GM10847 (cell line): ENCODE results near the gene MYO7A.

ENCODE experiments used
- POLR2A ChIP-seq: IDR thresholded peaks from 2 replicates; pipeline ENCODE4 v1.6.1; 2011; ENCODE audit not compliant: insufficient read length; ENCODE audit errors: extremely low read depth

Gene MYO7A

GRCh38 chr11:77127920-77128691 lies at the start of gene MYO7A:
TSS of gene MYO7A (plus strand) at chr11:77128246. CDS start at chr11:77130635, 2,389 bp downstream.
- no peak for TF ChIP-seq POLR2A

GRCh38 chr11:77079666-77080065 lies 48.4 kb upstream of the MYO7A start:
- no peak for TF ChIP-seq POLR2A

GRCh38 chr11:77080643-77081210 lies 47.3 kb upstream of the MYO7A start:
- TF ChIP-seq POLR2A, result no peak

DNA sequence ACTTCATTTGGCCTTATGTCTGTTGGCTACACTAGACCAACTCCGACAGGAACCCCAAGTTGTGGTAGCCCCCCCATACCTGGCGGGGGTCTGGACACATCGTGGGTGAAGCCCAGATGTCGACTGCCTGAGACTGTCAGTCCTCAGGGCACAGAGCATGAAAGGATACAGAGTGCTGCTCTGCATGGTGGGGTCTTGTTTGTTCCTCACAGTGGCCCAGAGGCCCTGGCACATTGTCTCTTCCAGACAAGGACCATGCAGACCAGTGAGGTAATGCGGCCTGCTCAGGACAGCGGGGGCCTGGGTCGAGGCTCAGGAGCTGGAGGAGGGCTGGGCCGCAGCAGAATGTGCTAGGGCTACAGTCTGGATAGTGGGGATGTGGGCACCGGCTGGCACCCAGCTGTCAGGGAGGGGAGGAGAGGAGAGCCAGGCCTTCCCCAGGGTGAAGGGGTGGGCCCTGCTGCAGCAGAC lies 46.6 kb upstream of the MYO7A start:
- TF ChIP-seq POLR2A, result no peak

GRCh38 chr11:77081976-77082836 lies 45.8 kb upstream of the MYO7A start:
- no peak for TF ChIP-seq POLR2A

- no peak for TF ChIP-seq POLR2A
Measured at GRCh38 chr11:77082838-77083565, 45.0 kb upstream of the MYO7A start.

GRCh38 chr11:77083566-77084245 lies 44.3 kb upstream of the MYO7A start:
- no peak for TF ChIP-seq POLR2A

DNA sequence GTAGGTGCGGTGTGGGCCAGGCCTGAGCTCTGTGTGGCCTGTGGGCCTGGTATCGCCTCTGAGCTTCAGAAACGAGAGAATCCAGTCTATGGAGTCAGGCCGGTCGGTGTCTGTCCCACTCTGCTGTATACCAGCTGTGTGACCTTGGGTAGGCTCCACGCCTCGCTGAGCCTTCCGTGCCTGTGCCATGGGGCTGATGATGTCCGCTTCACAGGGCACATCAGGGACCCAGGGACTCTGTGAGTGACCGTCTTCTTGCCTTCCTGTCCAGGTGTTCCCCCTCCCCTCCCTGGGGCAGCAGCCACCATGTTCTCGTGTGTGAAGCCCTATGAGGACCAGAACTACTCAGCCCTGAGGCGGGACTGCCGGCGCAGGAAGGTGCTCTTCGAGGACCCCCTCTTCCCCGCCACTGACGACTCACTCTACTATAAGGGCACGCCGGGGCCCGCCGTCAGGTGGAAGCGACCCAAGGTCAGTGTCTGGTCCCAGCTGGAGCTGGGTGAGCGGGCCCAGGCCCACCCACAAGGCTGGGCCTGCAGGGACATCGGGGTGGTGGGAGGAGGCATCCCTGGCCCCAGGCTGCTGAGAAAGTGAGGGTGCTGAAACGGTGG lies 43.4 kb upstream of the MYO7A start:
- TF ChIP-seq POLR2A, result no peak

DNA sequence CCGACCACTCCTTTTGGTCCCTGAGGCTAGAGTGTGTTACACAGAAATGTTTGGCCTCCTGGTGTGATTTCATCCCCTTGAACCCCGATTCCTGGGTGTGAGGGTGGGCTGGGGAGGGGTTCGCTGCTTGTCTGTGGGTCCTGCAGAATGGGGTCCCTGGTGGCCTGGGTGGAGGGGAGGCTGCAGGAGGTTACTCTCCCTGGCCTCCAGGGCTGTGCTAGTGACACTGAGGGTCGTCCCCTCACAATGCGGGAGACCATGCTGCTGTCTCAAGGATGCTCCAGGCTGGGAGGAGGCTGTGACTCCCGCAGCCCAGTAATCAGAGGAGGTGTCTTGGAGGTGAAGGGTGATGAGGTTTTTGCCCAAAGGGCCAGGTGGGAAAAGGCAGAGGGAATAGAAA lies 42.4 kb upstream of the MYO7A start:
- TF ChIP-seq POLR2A, result no peak

GRCh38 chr11:77086521-77087472 lies 41.2 kb upstream of the MYO7A start:
- no peak for TF ChIP-seq POLR2A

- no peak for TF ChIP-seq POLR2A
Measured at GRCh38 chr11:77087723-77088225, 40.3 kb upstream of the MYO7A start.

DNA sequence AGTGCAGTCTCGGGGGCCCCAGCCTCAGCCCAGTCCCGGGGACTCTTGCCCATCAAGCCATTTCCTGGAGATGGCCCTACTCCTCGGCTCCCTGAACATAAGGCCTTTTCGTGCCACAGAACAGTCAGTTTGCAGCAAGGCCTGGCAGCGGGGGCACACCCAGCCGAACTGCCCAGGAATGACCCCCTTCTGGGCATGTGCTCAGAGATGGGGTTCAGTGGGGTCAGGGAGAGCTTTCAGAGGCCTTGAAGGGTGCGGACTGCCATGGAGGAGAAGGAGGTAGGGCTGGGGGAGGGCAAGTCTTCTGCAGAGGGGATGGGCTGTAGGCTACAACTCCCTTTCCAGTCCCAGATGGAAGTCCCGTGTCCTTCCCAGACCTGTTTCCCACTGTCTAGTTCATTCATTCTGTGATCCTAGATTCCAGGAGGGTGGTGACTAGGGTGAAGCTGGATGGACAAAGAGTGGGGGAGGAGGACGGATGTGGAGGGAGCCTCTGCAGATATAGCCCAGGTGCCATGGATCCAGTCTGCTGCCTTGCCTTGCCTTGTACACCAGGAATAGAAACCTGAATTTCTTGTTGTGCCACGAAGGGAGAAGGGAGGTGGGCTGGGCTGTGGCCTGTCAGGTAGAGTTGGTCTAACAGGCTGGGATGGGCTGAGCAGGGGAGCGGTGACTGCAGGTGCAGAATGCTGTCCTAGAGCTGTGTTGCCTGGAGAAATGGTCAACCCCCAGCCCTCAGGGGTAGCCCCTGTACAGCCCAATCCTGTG lies 39.6 kb upstream of the MYO7A start:
- TF ChIP-seq POLR2A, result no peak

DNA sequence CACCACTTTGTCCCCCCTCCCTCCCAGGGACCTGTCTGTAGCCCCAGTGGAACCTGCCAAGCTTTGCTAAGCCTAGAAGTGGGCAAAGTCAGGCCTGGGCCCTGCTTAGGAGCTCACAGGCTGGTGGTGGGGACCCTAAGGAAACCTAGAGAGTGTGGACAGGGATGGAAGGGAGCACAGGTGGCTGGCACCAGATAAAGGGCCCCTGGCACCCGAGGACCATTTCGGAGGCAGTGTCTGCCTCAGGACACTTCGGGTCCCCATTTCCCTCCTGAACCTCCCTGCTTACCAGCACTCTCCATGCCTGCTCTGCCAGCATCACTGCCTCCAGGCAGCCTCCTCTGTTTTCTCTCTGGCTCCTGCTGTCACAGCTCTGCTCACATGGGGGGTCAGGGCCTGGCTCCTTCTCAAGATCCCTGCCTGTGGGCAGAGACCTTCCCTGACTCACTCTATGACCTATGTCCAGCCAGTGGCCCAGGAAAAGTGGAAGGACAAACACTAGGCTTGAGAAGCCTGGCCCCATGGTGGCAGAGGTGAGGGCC lies 39.0 kb upstream of the MYO7A start:
- no peak for TF ChIP-seq POLR2A
